ENCODE measurements around the gene MPL.

DNA sequence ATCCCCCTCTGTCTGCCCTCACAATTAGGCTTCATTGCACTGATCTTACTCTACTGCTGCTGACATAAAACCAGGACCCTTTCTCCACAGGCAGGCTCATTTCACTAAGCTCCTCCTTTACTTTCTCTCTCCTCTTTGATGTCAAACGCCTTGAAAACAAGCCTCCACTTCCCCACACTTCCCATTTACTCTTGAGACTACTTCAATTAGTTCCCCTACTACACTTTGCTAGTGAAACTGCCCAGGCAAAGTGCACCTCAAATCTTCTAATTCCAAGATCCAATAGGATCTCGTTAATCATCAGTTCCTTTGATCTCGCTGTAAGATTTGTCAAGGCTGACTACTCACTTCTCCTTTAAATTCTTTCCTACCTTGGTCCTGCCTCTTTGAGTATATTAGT lies 15.3 kb downstream of the MPL start:
- no peak for TF ChIP-seq GATA2 (IDR thresholded peaks at IDR 0.05; ENCODE audit: low read depth, low read length)
- TF ChIP-seq GATA3 (IDR thresholded peaks at IDR 0.05; ENCODE audit: low read depth, low read length), result no peak
